HG02623 (cell line): ENCODE measurements around the gene SLC25A10.
"Not testable (repeated sequence)": the region's sequence is repeated elsewhere in the genome, so short reads cannot be mapped to it uniquely, and the experiment has no call there.

ENCODE experiments used
- ATAC-seq: cut with Tn5 transposase; IDR thresholded peaks from one replicate; pipeline ENCODE4 v1.9.1; 2021; ENCODE audit warnings: moderate library complexity; ENCODE audit not compliant: unreplicated experiment

Gene SLC25A10

GRCh38 chr17:81711814-81712467 lies at the start of gene SLC25A10:
Gene SLC25A10, plus strand, starts transcription at chr17:81712284. Its CDS starts 143 bp downstream, at chr17:81712427.
- peak; percentile 54 for ATAC-seq

- ATAC-seq: no peak
Measured at GRCh38 chr17:81664051-81664470, 48.0 kb upstream of the SLC25A10 start.

- peak; percentile 3 for ATAC-seq
Measured at GRCh38 chr17:81665205-81666091, 46.6 kb upstream of the SLC25A10 start.

GRCh38 chr17:81666092-81666341 lies 46.1 kb upstream of the SLC25A10 start:
- peak; percentile 12 for ATAC-seq

- ATAC-seq: peak; percentile 85
Measured at GRCh38 chr17:81666342-81667191, 45.5 kb upstream of the SLC25A10 start, which contains the start of the genes CCDC137 and OXLD1. Gene CCDC137, plus strand, starts transcription at chr17:81666737. Its CDS starts 30 bp downstream, at chr17:81666767. Gene OXLD1, minus strand, starts transcription at chr17:81666605. Its CDS starts 28 bp downstream, at chr17:81666577.

- no peak for ATAC-seq
Measured at GRCh38 chr17:81667754-81668153, 44.3 kb upstream of the SLC25A10 start.

GRCh38 chr17:81672504-81672903 lies 39.6 kb upstream of the SLC25A10 start:
- ATAC-seq: no peak

- ATAC-seq: no peak
Measured at GRCh38 chr17:81672954-81673353, 39.1 kb upstream of the SLC25A10 start.

GRCh38 chr17:81673561-81674258 lies 38.4 kb upstream of the SLC25A10 start:
- ATAC-seq: no peak

GRCh38 chr17:81675515-81676221 lies 36.4 kb upstream of the SLC25A10 start:
- not testable (repeated sequence) for ATAC-seq

- no peak for ATAC-seq
Measured at GRCh38 chr17:81676906-81677305, 35.2 kb upstream of the SLC25A10 start.

- ATAC-seq: no peak
Measured at GRCh38 chr17:81680150-81680549, 31.9 kb upstream of the SLC25A10 start.

- no peak for ATAC-seq
Measured at GRCh38 chr17:81681672-81682071, 30.4 kb upstream of the SLC25A10 start.

- ATAC-seq: no peak
Measured at GRCh38 chr17:81682565-81683207, 29.4 kb upstream of the SLC25A10 start.

GRCh38 chr17:81683208-81683583 lies 28.9 kb upstream of the SLC25A10 start:
- ATAC-seq: peak; percentile 20

- ATAC-seq: peak; percentile 87
Measured at GRCh38 chr17:81683584-81684441, 28.3 kb upstream of the SLC25A10 start, which contains the start of the genes ARL16 and HGS. Gene ARL16, minus strand, starts transcription at chr17:81683797. Its CDS starts 44 bp downstream, at chr17:81683753. Gene HGS, plus strand, starts transcription at chr17:81684011. Its CDS starts 56 bp downstream, at chr17:81684067.

GRCh38 chr17:81684442-81684911 lies 27.6 kb upstream of the SLC25A10 start:
- no peak for ATAC-seq

GRCh38 chr17:81685108-81685507 lies 27.0 kb upstream of the SLC25A10 start:
- no peak for ATAC-seq
